Epithelial cell of esophagus (primary cell): ENCODE results near the gene SIM2.

Experiments used
- DNase-seq: peaks from one replicate; pipeline ENCODE4 v3.0.0; 2010; ENCODE audit warnings: low read depth
- H3K4me3 ChIP-seq: 2 replicates; pipeline ENCODE4 v1.5.1; 2011; ENCODE audit warnings: mild to moderate bottlenecking, low read length, control low read depth
- TF ChIP-seq, protein P1 (sequence below): IDR thresholded peaks from 2 replicates; pipeline ENCODE4 v1.5.1; 2011; ENCODE audit warnings: low read depth, mild to moderate bottlenecking, low read length, control low read depth, inconsistent platforms; ENCODE audit not compliant: insufficient read depth; ENCODE audit errors: missing control alignments

The SIM2 gene

DNA sequence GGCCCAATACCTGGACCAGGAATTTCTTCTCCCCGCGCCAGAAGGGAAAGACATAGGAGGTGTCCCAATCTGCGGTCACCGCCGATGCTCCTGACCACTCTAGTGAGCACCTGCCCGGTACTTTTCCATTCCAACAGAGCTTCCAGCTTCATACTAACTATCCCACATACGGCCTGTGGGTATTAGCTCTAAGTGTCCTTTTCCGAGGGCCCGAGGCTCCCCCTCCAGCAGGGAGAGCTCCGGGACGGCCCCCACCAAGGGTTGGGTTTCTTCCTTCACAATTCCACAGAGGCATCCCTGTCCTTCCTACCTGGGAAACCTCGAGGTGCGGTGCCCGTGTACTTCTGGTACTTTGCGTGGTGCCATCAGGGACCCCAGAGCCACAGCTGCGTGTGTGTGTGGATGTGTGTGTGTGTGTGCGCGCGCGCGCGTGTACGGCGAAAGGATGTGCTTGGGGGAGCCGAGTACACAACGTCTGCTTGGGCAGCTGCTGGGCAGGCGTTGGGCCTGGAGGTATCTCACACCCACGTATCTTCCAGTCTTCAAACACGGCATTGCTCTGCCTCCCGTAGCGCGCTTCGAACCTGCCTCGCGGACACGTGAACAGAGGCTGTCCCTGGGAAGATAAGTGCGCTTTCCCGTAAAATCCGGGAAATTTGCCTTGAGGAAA is 2.4 kb upstream of the SIM2 start:
- no peak overlapping the region for H3K4me3 ChIP-seq
- DNase-seq = no peak
- TF ChIP-seq, protein P1, sequence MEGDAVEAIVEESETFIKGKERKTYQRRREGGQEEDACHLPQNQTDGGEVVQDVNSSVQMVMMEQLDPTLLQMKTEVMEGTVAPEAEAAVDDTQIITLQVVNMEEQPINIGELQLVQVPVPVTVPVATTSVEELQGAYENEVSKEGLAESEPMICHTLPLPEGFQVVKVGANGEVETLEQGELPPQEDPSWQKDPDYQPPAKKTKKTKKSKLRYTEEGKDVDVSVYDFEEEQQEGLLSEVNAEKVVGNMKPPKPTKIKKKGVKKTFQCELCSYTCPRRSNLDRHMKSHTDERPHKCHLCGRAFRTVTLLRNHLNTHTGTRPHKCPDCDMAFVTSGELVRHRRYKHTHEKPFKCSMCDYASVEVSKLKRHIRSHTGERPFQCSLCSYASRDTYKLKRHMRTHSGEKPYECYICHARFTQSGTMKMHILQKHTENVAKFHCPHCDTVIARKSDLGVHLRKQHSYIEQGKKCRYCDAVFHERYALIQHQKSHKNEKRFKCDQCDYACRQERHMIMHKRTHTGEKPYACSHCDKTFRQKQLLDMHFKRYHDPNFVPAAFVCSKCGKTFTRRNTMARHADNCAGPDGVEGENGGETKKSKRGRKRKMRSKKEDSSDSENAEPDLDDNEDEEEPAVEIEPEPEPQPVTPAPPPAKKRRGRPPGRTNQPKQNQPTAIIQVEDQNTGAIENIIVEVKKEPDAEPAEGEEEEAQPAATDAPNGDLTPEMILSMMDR = no peak

DNA sequence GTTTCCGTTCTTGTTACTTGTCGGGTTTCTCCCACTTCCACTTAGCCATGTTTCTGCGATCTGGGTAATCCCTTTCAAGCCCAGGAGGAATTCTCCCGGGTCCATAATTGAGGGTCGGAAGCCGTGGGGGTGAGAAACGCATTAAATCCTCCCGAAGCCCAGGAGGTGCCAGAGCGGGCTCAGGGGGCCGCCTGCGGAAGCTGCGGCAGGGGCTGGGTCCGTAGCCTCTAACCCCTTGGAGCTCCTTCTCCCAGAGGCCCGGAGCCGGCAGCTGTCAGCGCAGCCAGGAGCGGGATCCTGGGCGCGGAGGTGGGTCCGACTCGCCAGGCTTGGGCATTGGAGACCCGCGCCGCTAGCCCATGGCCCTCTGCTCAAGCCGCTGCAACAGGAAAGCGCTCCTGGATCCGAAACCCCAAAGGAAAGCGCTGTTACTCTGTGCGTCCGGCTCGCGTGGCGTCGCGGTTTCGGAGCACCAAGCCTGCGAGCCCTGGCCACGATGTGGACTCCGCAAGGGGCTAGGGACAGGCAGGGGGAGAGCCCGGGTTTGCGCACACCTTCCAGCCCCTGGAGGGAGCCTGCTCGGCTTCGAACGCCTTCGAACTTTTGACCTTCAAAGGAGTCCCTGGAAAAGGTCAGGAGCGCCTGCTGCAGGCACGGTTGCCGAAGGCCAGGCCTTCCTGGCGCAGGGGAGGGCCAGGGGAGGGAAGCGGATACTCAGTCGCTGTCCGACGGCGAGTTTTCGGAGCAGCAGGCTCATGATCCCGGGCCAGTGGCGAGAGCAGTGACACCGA is 1.7 kb upstream of the SIM2 start:
- no peak for DNase-seq
- H3K4me3 ChIP-seq = no peak overlapping the region
- TF ChIP-seq, protein P1 = no peak

DNA sequence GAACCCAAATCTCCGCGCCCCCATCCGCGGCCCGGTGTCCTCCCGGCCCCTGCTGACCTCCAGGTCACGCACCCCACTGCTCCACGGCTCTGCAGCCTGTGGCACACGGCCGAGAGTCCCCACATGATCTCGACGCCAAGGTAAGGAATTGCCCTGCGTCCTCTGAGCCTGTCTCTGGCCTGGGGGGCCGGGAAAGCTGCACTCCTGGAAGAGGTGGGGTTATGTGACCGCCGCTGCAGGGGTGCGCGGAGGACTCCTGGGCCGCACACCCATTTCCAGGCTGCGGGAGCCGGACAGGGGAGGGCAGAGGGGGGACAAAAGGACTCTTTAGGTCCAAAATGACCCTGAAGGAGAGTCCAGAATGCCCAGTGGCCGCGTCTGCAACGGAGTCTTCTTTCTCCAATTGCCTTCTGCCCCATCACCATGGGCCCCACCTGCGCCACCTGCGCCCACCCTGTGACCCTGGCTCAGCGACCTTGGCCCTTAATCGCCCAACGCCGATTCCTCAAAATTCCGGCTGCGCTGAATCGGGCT is 997 bp upstream of the SIM2 start:
- TF ChIP-seq, protein P1 = no peak
- H3K4me3 ChIP-seq = no peak overlapping the region

DNA sequence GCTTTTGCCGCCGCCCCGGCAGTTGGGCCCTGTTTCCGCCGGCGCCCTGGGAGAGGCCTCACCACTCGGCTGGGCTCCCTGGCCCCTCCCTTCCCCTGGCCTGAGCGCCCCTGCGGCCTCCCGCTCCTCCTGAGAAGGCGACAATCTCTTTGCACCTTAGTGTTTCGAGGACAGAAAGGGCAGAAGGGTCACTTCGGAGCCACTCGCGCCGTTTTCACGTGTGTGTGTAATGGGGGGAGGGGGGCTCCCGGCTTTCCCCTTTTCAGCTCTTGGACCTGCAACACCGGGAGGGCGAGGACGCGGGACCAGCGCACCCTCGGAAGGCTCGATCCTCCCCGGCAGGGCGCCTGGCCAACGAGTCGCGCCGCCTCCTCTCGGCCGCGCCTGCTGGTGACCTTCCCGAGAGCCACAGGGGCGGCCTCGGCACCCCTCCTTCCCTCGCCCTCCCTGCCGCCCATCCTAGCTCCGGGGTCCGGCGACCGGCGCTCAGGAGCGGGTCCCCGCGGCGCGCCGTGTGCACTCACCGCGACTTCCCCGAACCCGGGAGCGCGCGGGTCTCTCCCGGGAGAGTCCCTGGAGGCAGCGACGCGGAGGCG is 432 bp upstream of the SIM2 start:
- no peak for DNase-seq
- H3K4me3 ChIP-seq = peak overlapping the region; percentile 16
- TF ChIP-seq, protein P1 = no peak

More for the DNA sequence above, 997 bp upstream of the SIM2 start:
- no peak for DNase-seq

DNA sequence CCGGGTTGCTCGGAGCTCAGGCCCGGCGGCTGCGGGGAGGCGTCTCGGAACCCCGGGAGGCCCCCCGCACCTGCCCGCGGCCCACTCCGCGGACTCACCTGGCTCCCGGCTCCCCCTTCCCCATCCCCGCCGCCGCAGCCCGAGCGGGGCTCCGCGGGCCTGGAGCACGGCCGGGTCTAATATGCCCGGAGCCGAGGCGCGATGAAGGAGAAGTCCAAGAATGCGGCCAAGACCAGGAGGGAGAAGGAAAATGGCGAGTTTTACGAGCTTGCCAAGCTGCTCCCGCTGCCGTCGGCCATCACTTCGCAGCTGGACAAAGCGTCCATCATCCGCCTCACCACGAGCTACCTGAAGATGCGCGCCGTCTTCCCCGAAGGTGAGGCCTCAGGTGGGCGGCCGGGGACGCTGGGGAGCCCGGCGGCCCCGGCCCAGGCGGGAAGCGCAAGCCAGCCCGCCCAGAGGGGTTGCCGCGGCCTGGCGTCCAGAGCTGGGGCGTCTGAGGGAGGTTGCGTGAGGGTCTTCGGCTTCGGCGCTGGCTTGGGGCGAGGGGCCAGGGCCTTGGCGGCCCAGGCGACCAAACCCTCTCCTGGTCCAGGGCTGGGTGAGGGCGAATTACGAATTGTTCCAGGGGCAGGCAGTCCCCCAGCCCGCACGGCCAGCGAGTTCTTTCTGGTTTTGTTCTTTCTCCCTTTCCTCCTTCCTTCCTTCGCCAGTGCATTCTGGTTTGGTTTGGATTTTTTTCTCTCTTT is 805 bp downstream of the SIM2 start:
- peak overlapping the region; percentile 23 for H3K4me3 ChIP-seq
- TF ChIP-seq, protein P1 = no peak
- DNase-seq = no peak

DNA sequence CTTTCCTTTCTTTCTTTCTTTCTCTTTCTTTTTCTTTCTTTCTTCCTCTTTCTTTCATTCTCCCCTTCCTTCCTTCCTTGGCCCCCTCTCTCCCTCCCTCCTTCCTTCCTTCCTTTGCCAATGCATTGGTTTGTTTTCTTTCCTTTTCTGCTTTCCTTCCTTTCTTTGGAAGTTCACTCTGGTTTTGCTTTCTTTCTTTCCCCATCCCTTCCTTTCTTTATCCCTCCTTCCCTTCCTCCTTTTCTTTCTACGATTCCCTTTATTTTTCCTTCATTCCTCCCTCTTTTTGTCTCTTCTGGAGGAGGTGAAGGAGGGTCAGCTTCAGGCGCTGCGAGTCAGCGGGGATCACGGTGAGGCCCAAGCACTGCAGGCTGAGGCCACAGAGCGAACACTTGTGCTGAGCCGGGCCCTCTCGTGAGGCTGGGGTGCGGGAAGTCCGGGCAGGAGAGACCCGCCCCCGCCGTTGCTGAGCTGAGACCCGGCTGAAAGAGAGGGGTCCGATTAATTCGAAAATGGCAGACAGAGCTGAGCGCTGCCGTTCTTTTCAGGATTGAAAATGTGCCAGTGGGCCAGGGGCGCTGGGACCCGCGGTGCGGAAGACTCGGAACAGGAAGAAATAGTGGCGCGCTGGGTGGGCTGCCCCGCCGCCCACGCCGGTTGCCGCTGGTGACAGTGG is 1.5 kb downstream of the SIM2 start:
- TF ChIP-seq, protein P1 = no peak
- peak overlapping the region; percentile 11 for H3K4me3 ChIP-seq
- DNase-seq = no peak
